ENCODE measurements around the gene HDAC5.

GRCh38 chr17:44081681-44082080 is 41.8 kb downstream of the HDAC5 start:
- TF ChIP-seq, protein P1, sequence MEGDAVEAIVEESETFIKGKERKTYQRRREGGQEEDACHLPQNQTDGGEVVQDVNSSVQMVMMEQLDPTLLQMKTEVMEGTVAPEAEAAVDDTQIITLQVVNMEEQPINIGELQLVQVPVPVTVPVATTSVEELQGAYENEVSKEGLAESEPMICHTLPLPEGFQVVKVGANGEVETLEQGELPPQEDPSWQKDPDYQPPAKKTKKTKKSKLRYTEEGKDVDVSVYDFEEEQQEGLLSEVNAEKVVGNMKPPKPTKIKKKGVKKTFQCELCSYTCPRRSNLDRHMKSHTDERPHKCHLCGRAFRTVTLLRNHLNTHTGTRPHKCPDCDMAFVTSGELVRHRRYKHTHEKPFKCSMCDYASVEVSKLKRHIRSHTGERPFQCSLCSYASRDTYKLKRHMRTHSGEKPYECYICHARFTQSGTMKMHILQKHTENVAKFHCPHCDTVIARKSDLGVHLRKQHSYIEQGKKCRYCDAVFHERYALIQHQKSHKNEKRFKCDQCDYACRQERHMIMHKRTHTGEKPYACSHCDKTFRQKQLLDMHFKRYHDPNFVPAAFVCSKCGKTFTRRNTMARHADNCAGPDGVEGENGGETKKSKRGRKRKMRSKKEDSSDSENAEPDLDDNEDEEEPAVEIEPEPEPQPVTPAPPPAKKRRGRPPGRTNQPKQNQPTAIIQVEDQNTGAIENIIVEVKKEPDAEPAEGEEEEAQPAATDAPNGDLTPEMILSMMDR (IDR thresholded peaks at IDR 0.05; ENCODE audit: low read depth, low read length): no peak
- TF ChIP-seq EZH2phosphoT487 (IDR thresholded peaks at IDR 0.05; ENCODE audit: low read depth): no peak

Data from OCI-LY3 (cell line).